B cell (primary cell): ENCODE data around the gene IFI35. TPM values are rescaled to one million over a fixed set of nuclear protein-coding genes. Genes with fewer than 3 reads are reported as not detected.

Source experiments
- polyA plus RNA-seq: library from polyadenylated mRNA; depleted of rRNA; stranded (reverse); fragments of >200 nt; gene quantifications from 2 replicates; pipeline ENCODE4 v1.2.3, GENCODE V29; 2012
- small RNA-seq: library from RNA; depleted of rRNA; stranded (forward); fragments of <200 nt; gene quantifications from one replicate; pipeline ENCODE3, GENCODE V24; 2012; ENCODE audit warnings: low replicate concordance, low read depth; ENCODE audit not compliant: insufficient read length
- total RNA-seq, 2 donors: library from RNA; stranded (reverse); fragments of 120-200 nt in 1 of 2; gene quantifications; 1 replicate in 1 of 2; 2 replicates in 1 of 2; pipeline versions ENCODE4 v1.2.3 to v1.2.4, GENCODE V29; 2013 to 2022

IFI35 gene
- total and polyA plus RNA-seq, 2 donors (not counting 1 experiment from before 2014, with no cell fraction given) = 37.2 to 42.2 TPM

Small RNAs within 50 kb of the gene (small RNA-seq; reads per million reads assigned to genes)
- not detected for gene AARSD1

Other genes with a start within 250 kb of the IFI35 start
- gene RAMP2, start 245.6 kb upstream of the IFI35 start, total RNA-seq = not detected in 2 replicates
- not detected in 2 replicates for gene RAMP2, start 245.6 kb upstream of the IFI35 start, polyA plus RNA-seq
- gene VPS25, start 233.3 kb upstream of the IFI35 start, total RNA-seq = 38.7 and 38.8 TPM in 2 replicates
- 30.6 and 40.5 TPM in 2 replicates for gene VPS25, start 233.3 kb upstream of the IFI35 start, polyA plus RNA-seq
- 0.12 and 0.44 TPM in 2 replicates for gene WNK4, start 226.2 kb upstream of the IFI35 start, total RNA-seq
- gene WNK4, start 226.2 kb upstream of the IFI35 start, polyA plus RNA-seq = 0.03 and 0.06 TPM in 2 replicates
- gene COA3, start 208.1 kb upstream of the IFI35 start, total RNA-seq = 31.9 and 32.1 TPM in 2 replicates
- gene COA3, start 208.1 kb upstream of the IFI35 start, polyA plus RNA-seq = 7.5 and 18.5 TPM in 2 replicates
- gene CNTD1, start 207.9 kb upstream of the IFI35 start, total RNA-seq = not detected in 2 replicates
- not detected in 2 replicates for gene CNTD1, start 207.9 kb upstream of the IFI35 start, polyA plus RNA-seq
- gene BECN1, start 182.5 kb upstream of the IFI35 start, total RNA-seq = 111 and 126 TPM in 2 replicates
- 61.3 and 71.2 TPM in 2 replicates for gene BECN1, start 182.5 kb upstream of the IFI35 start, polyA plus RNA-seq
- 70.3 and 76.2 TPM in 2 replicates for gene PSME3, start 173.4 kb upstream of the IFI35 start, total RNA-seq
- gene PSME3, start 173.4 kb upstream of the IFI35 start, polyA plus RNA-seq = 43.4 and 55.1 TPM in 2 replicates
- 3.8 and 4.1 TPM in 2 replicates for gene AOC2, start 162.2 kb upstream of the IFI35 start, total RNA-seq
- 1.9 and 2.6 TPM in 2 replicates for gene AOC2, start 162.2 kb upstream of the IFI35 start, polyA plus RNA-seq
- 0.75 and 1.2 TPM in 2 replicates for gene AOC3, start 155.6 kb upstream of the IFI35 start, total RNA-seq
- 1.5 and 2.7 TPM in 2 replicates for gene AOC3, start 155.6 kb upstream of the IFI35 start, polyA plus RNA-seq
- not detected in 2 replicates for gene G6PC1, start 106.0 kb upstream of the IFI35 start, total RNA-seq
- not detected in 2 replicates for gene G6PC1, start 106.0 kb upstream of the IFI35 start, polyA plus RNA-seq
- gene AARSD1, start 42.3 kb upstream of the IFI35 start, total RNA-seq = 56.5 and 67.4 TPM in 2 replicates
- 60.0 and 66.9 TPM in 2 replicates for gene AARSD1, start 42.3 kb upstream of the IFI35 start, polyA plus RNA-seq
- 0.94 and 1.1 TPM in 2 replicates for gene PTGES3L, start 26.7 kb upstream of the IFI35 start, total RNA-seq
- gene PTGES3L, start 26.7 kb upstream of the IFI35 start, polyA plus RNA-seq = 0.59 and 1.0 TPM in 2 replicates
- gene RUNDC1, start 26.2 kb upstream of the IFI35 start, total RNA-seq = 43.7 and 45.6 TPM in 2 replicates
- 12.8 and 14.6 TPM in 2 replicates for gene RUNDC1, start 26.2 kb upstream of the IFI35 start, polyA plus RNA-seq
- gene RPL27, start 8.4 kb upstream of the IFI35 start, total RNA-seq = 925 and 1,087 TPM in 2 replicates
- 2,804 and 3,493 TPM in 2 replicates for gene RPL27, start 8.4 kb upstream of the IFI35 start, polyA plus RNA-seq
- 84.1 and 90.7 TPM in 2 replicates for gene VAT1, start 15.6 kb downstream of the IFI35 start, total RNA-seq
- gene VAT1, start 15.6 kb downstream of the IFI35 start, polyA plus RNA-seq = 16.7 and 20.4 TPM in 2 replicates
- gene RND2, start 18.4 kb downstream of the IFI35 start, total RNA-seq = 0.44 and 1.2 TPM in 2 replicates
- gene RND2, start 18.4 kb downstream of the IFI35 start, polyA plus RNA-seq = 0.06 and 0.24 TPM in 2 replicates
- 7.2 and 9.0 TPM in 2 replicates for gene BRCA1, start 118.6 kb downstream of the IFI35 start, total RNA-seq
- 2.4 and 3.5 TPM in 2 replicates for gene BRCA1, start 118.6 kb downstream of the IFI35 start, polyA plus RNA-seq
- 42.1 and 43.9 TPM in 2 replicates for gene NBR1, start 164.4 kb downstream of the IFI35 start, total RNA-seq
- 15.7 and 18.8 TPM in 2 replicates for gene NBR1, start 164.4 kb downstream of the IFI35 start, polyA plus RNA-seq
- gene TMEM106A, start 205.1 kb downstream of the IFI35 start, total RNA-seq = 66.0 and 66.3 TPM in 2 replicates
- gene TMEM106A, start 205.1 kb downstream of the IFI35 start, polyA plus RNA-seq = 18.8 and 23.7 TPM in 2 replicates
- gene CCDC200, start 221.8 kb downstream of the IFI35 start, total RNA-seq = 0.74 TPM in 1 of 2 replicates, not detected in the other
- 0.16 and 0.29 TPM in 2 replicates for gene CCDC200, start 221.8 kb downstream of the IFI35 start, polyA plus RNA-seq
- 5,063 and 5,447 TPM in 2 replicates for gene RNU2-1, start 227.2 kb downstream of the IFI35 start, total RNA-seq
- not detected in 2 replicates for gene RNU2-1, start 227.2 kb downstream of the IFI35 start, polyA plus RNA-seq